ENCODE measurements around the gene ATP6V0A1.

- no peak for TF ChIP-seq CTCF (IDR thresholded peaks at IDR 0.05; ENCODE audit: low read depth, low read length)
- no peak for TF ChIP-seq POLR2A (IDR thresholded peaks at IDR 0.05; ENCODE audit: extremely low read depth, insufficient read length)
Observed at GRCh38 chr17:42563143-42563509, 104.4 kb downstream of the ATP6V0A1 start.

All from NB4 (cell line).